ENCODE data around the gene MAOB.
"Not testable (repeated sequence)": the region's sequence is repeated elsewhere in the genome, so short reads cannot be mapped to it uniquely, and the experiment has no call there.

Gene MAOB

GRCh38 chrX:43882294-43882681, at the start of gene MAOB:
TSS of gene MAOB (minus strand) at chrX:43882450. CDS start at chrX:43882299, 151 bp downstream.
- peak; percentile 10 for DNase-seq

- not testable (repeated sequence) for DNase-seq
Measured at GRCh38 chrX:43922032-43922431, 39.8 kb upstream of the MAOB start.

GRCh38 chrX:43910772-43911171, 28.5 kb upstream of the MAOB start:
- not testable (repeated sequence) for DNase-seq

- DNase-seq: no peak
Measured at GRCh38 chrX:43910012-43910411, 27.8 kb upstream of the MAOB start.

GRCh38 chrX:43909141-43909540, 26.9 kb upstream of the MAOB start:
- no peak for DNase-seq

- no peak for DNase-seq
Measured at GRCh38 chrX:43899878-43900815, 17.9 kb upstream of the MAOB start.

- no peak for DNase-seq
Measured at GRCh38 chrX:43898406-43899035, 16.3 kb upstream of the MAOB start.

- DNase-seq: no peak
Measured at GRCh38 chrX:43897290-43897689, 15.0 kb upstream of the MAOB start.

GRCh38 chrX:43892336-43892870, 10.2 kb upstream of the MAOB start:
- DNase-seq: no peak

GRCh38 chrX:43885617-43886016, 3.4 kb upstream of the MAOB start:
- no peak for DNase-seq

GRCh38 chrX:43881410-43882293, 598 bp downstream of the MAOB start:
- DNase-seq: no peak

GRCh38 chrX:43880425-43880824, 1.8 kb downstream of the MAOB start:
- no peak for DNase-seq

- no peak for DNase-seq
Measured at GRCh38 chrX:43878906-43879526, 3.2 kb downstream of the MAOB start.

GRCh38 chrX:43876680-43877079, 5.6 kb downstream of the MAOB start:
- no peak for DNase-seq

- DNase-seq: no peak
Measured at GRCh38 chrX:43870758-43871419, 11.4 kb downstream of the MAOB start.

- DNase-seq: no peak
Measured at GRCh38 chrX:43870011-43870410, 12.2 kb downstream of the MAOB start.

- DNase-seq: peak; percentile 12
Measured at GRCh38 chrX:43868791-43869190, 13.5 kb downstream of the MAOB start.

GRCh38 chrX:43866423-43866822, 15.8 kb downstream of the MAOB start:
- no peak for DNase-seq

GRCh38 chrX:43865791-43866190, 16.5 kb downstream of the MAOB start:
- DNase-seq: no peak

- DNase-seq: no peak
Measured at GRCh38 chrX:43862434-43862833, 19.8 kb downstream of the MAOB start.

GRCh38 chrX:43861750-43862149, 20.5 kb downstream of the MAOB start:
- no peak for DNase-seq

Data from NCI-H69 (cell line).